ENCODE measurements around the gene BRIP1. TPM values are rescaled to one million over a fixed set of nuclear protein-coding genes. Genes with fewer than 3 reads are reported as not detected.

Gene BRIP1
- total RNA-seq, 1 experiment from 2014 or later: 20.2 TPM

GRCh38 chr17:61808442-61808841, 54.9 kb downstream of the BRIP1 start:
- Mint-ChIP-seq H3K4me1 (peaks cover 0 to 5% of the 10 kb centered on the region in 2 experiments; a peak in 3 of 4 replicates), H3K4me3 (no peak overlapping the region), H3K9me3 (no peaks in the 10 kb centered on the region), H3K36me3 (ENCODE audit: insufficient read depth in 1 of 3, low read depth in 3 of 3) (peaks cover 0 to 7% (median 5%) of the 10 kb centered on the region in 3 experiments; a peak in 4 of 7 replicates), H3K27ac (no peak overlapping the region), H3K27me3 (ENCODE audit: low read depth) (no peaks in the 10 kb centered on the region)
- H3K27ac ChIP-seq (ENCODE audit: insufficient read length, low read depth, low read length): no peak overlapping the region
- no peaks in the 10 kb centered on the region for H3K4me1 ChIP-seq (ENCODE audit: insufficient read depth, low read length)
- no peak overlapping the region for H2BK12ac ChIP-seq (ENCODE audit: insufficient read length, low read depth, low read length)
- DNase-seq: no peak
- H2AFZ ChIP-seq (ENCODE audit: low read length): no peak overlapping the region
- H3K56ac ChIP-seq (ENCODE audit: insufficient read length, low read depth, low read length): no peak overlapping the region
- no peak overlapping the region for H4K5ac ChIP-seq (ENCODE audit: insufficient read length, low read depth, low read length)
- WGBS (ENCODE audit: extremely low coverage, insufficient read length, low lambda C conversion rate): 100% methylated on average over 2 of the region's 8 CpGs
- no peak overlapping the region for H3K4me2 ChIP-seq (ENCODE audit: insufficient read depth, insufficient read length, low read length)
- no peak overlapping the region for H2BK5ac ChIP-seq (ENCODE audit: insufficient read length, low read length)
- H4K8ac ChIP-seq (replicated peaks; ENCODE audit: insufficient read length, low read depth, low read length): no peak overlapping the region
- H2BK120ac ChIP-seq (ENCODE audit: low read depth, low read length, poor library complexity, severe bottlenecking): no peak overlapping the region
- no peaks in the 10 kb centered on the region for H3K9me3 ChIP-seq (ENCODE audit: control insufficient read depth, low read depth, low read length)
- no peak overlapping the region for H3K18ac ChIP-seq (ENCODE audit: insufficient read length, low read depth, low read length)
- H3K79me2 ChIP-seq (ENCODE audit: insufficient read depth, low read length): no peaks in the 10 kb centered on the region
- no peaks in the 10 kb centered on the region for H3K79me1 ChIP-seq (ENCODE audit: insufficient read depth, low read depth, low read length, poor library complexity, severe bottlenecking)
- H3K14ac ChIP-seq (ENCODE audit: insufficient read depth, low read length): no peak overlapping the region
- H3T11ph ChIP-seq (ENCODE audit: low read length): no peak overlapping the region
- no peak overlapping the region for H2BK20ac ChIP-seq (ENCODE audit: low read depth, low read length, poor library complexity, severe bottlenecking)
- H2AK5ac ChIP-seq (ENCODE audit: insufficient read length, low read length): no peak overlapping the region
- no peak overlapping the region for H3K9ac ChIP-seq (ENCODE audit: extremely low read depth, insufficient read length, low read length)
- no peaks in the 10 kb centered on the region for H3K23me2 ChIP-seq (ENCODE audit: insufficient read length, low read depth, low read length, poor library complexity, severe bottlenecking)
- no peak overlapping the region for H3K4ac ChIP-seq (ENCODE audit: low read depth, low read length)
- H3K23ac ChIP-seq (ENCODE audit: insufficient read length, low read depth, low read length): no peak overlapping the region
- no peak for TF ChIP-seq CTCF (conservative IDR thresholded peaks at IDR 0.05)
- H4K20me1 ChIP-seq (ENCODE audit: control insufficient read depth, insufficient read depth, insufficient read length): no peaks in the 10 kb centered on the region
- no peak overlapping the region for H2BK15ac ChIP-seq (ENCODE audit: low read depth, low read length)
- H4K91ac ChIP-seq (ENCODE audit: insufficient read length, low read depth, low read length): no peak overlapping the region
- H3K27me3 ChIP-seq (ENCODE audit: insufficient read depth, low read length): no peaks in the 10 kb centered on the region
